Stimulated activated CD8-positive, alpha-beta memory T cell treated with anti-CD3 and anti-CD28 coated beads, Interleukin-12 subunit alpha, Interleukin-12 subunit beta, amount 100 ng/mL, for 24 hours (primary cell): ENCODE data around the gene LTB4R.
A peak's percentile ranks its signal among the peaks of the same experiment; 100 is the strongest.
"Not testable (repeated sequence)": the region's sequence is repeated elsewhere in the genome, so short reads cannot be mapped to it uniquely, and the experiment has no call there.

Source experiments
- DNase-seq: peaks from one replicate; pipeline ENCODE4 v3.0.0-alpha.2; 2020; ENCODE audit errors: extremely low read depth

Gene LTB4R

DNA sequence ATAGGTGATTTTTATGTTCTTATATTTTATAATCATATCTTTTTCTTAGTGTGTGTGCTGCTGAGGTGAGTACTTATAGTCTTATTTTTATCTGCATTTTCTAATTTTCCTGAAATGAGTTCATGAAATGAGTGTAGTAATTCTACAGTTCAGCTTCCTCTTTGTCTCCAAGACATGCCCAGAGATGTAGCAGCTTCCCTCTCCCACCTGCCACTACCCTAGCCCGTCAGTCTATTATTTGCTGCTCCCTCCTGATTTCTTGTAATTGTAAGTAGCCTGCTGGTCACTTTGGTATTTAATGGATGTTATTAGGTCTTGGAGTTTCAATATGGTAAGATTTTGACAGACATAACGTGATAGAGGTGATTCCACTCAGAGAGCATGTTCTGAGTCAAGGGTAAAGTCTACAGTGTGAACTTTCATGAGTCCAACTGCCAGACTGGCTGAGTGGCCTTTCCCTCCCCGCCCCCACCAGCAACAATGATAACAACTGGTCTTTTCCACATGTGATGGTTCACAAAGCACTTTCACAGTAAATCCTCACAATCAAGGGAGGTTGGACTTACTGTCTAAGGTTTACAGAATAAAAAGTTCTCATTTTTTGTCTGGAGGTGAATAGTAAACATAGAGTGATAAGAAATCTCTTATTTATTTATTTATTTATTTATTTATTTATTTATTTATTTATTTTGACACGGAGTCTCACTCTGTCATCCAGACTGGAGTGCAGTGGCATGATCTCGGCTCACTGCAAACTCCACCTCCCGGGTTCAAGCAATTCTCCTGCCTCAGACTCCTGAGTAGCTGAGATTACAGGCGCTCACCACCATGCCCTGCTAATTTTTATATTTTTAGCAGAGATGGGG is 32.7 kb downstream of the LTB4R start:
- DNase-seq: no peak

DNA sequence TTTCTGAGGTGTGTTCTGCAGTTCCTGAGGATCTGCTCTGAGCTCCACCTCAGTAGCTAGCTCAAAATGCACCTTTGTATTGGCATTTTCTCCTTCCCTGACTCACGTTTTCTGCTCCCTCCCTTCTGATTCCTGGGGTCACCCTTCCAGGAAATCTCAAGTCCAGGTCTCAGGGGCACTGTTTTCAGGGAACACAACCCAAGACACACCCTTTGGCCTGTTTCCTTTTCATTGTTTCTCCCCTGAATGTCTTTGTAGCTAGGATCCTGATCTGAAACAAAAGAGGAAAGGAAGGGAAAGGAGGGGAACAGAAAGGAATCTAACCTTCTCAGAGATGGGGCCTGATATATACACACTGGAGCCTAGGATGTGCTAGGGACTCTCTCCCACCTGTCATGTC is 35.8 kb downstream of the LTB4R start:
- DNase-seq: no peak

DNA sequence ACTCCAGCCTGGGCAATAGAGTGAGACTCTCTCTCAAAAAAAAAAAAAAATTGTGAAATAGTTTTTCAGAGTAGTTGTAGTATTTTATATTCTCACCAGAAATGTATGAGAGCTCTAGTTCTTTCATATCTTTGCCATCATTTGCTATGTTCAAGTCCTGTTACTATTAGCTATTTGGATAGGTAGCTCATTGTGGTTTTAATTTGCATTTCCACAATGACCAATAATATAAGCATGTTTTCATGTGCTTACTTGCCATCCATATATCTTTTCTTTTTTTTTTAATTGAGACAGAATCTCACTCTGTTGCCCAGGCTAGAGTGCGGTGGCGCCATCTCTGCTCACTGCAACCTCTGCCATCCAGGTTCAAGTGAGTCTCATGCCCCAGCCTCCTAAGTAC is 36.9 kb downstream of the LTB4R start:
- DNase-seq: no peak

DNA sequence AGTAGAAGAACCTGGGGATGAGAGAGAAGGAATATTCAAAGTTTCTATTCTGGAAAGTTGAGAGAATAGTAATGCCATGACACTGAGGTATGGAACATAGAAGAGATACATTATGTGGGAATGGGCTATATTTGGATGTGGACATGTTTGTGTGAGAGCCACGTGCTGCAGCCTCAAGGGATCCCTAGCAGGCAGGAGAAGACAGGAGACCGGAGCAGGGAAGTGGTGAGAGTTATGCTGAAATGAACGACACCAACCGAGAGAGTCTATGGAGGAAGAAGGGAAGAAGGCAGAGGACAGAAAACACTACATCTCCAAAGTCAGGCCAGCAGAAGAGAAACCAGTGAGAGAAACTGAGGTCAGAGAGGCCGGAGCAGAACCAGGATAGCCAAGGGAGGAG is 38.4 kb downstream of the LTB4R start:
- no peak for DNase-seq

DNA sequence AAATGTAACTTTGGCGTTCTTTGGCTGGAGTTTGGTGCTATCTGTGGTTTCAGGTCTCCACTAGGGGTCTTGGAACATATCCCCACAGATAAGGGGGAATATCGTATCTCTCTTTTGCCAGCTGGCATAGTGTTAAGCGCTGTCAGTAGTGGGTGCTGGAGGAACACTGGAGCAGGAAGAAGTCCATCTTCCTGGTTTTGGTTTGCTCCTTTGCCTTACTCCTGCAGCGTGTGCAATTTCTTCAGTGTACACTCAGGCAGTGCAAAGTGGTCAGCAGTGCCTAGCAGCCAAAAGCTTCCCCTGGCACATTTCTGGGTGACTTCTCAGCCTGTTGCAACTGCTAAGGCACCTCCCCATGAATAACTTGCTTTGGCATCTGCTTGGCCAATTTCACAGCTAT is 40.2 kb downstream of the LTB4R start:
- no peak for DNase-seq

DNA sequence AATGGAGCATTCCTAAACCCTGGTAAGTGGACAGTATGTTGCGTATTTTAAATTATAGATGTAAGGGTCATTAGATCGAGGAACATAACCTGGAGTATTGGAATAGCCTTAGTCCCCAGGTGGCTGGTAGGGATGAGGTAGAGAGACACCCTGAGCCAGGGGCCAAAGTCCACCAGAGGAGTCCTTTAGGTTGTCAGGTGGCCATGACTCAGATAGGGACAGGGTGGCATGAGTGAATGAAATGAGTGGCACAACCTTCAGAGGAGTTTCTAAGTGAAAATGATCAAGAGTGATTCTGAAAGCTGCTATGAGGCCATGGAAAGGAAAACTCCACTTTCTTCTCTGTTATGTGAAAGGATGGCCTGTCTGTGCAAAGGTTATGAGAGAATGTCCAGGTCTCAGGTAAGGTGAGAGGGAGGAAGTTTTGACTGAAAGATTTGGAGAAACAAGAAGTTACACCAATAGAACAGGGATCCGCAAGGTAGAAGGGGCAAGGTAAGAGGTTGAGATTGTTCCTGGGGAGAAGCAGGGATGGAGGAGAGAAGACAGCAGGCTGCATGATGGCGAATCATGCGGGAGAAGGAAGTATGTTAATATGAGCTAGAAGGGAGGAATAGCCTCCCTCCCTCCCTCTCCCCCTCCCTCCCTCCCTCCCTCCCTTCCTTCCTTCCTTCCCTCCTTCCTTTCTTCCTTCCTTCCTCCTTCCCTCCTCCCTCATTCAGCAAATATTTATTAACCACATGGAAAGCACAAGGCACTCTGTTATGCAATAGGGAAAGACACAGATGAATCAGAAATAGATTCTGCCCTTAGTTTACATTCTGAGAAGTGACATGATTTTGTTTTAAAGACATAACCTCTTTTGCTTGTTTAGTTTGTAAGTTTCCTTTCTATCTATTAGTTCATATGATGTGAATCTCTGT is 42.5 kb downstream of the LTB4R start:
- DNase-seq: no peak

DNA sequence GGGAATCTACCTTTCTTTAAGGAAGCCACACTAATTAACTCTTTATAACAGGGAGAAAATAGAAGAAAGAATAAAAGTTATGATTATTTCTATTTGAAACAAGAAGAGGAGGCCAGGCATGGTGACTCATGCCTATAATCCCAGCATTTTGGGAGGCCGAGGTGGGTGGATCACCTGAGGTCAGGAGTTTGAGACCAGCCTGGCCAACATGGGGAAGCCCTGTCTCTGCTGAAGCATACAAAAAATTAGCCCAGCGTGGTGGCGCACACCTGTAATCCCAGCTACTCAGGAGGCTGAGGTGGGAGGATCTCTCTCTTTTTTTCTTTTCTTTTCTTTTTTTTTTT is 43.2 kb downstream of the LTB4R start:
- not testable (repeated sequence) for DNase-seq

DNA sequence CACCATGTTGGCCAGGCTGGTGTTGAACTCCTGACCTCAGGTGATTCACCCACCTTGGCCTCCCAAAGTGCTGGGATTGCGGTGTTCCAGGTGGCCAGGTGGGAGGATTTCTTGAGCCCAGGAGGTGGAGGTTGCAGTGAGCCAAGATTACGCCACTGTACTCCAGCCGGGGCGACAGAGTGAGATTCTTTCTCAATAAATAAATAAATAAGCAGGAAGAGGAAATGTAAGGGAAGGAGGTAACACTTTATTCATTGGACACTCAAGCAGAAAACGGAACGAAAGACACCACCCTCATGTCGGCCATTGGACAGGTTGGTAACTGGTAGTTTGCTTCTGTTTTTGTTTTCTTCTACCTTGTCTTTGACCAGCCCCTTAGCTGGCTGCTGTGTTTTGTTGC is 43.7 kb downstream of the LTB4R start:
- DNase-seq: no peak

DNA sequence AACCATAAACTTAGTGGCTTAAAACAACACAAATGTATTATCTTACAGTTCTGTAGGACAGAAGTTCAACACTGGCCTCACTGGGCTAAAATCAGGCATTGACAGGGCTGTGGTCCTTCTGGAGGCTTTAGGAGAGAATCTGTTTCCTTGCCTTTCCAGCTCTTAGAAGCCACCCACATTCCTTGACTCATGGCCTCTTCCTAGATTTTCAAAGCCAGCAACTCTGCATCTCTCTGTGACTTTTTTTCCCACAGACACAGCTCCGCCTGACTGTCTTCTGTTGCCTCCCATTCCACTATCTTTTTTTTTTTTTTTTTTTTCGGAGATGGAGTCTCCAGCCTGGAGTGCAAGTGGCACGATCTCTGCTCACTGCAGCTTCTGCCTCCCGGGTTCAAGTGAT is 44.9 kb downstream of the LTB4R start:
- no peak for DNase-seq

DNA sequence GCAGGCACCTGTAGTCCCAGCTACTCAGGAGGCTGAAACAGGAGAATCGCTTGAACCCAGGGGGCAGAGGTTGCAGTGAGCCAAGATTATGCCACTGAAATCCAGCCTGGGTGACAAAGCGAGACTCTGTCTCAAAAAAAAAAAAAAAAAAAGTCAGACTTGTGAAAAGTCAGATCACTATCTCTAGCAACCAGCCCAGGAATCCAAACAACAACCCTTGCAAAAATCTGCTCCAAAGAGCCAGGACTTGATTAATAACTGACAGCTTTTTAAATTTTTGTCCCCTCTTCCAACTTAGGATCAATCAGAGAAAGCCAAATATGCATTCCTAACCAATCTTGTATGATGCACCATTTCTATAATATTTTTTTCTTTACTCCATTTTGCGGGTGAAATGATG is 49.0 kb downstream of the LTB4R start:
- no peak for DNase-seq

DNA sequence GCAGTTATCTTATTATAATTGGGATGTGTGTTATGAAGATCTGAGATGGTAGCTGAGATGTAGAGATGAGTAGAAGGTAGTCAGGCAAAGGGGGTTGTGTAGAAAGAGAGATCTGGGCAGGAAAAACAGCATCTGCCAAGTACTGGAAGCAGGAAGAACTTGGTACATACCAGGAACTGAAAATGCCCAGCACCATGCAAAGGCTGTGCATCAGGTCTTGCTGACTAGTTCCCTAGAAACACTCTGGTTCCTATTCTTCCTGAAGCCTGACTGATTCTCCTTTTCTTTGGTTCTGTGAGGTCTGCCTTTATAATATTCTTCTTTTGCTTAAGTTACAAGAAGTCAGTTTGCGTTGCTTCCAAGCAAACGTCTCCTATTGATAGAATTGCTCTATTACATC is 50.0 kb downstream of the LTB4R start:
- no peak for DNase-seq

DNA sequence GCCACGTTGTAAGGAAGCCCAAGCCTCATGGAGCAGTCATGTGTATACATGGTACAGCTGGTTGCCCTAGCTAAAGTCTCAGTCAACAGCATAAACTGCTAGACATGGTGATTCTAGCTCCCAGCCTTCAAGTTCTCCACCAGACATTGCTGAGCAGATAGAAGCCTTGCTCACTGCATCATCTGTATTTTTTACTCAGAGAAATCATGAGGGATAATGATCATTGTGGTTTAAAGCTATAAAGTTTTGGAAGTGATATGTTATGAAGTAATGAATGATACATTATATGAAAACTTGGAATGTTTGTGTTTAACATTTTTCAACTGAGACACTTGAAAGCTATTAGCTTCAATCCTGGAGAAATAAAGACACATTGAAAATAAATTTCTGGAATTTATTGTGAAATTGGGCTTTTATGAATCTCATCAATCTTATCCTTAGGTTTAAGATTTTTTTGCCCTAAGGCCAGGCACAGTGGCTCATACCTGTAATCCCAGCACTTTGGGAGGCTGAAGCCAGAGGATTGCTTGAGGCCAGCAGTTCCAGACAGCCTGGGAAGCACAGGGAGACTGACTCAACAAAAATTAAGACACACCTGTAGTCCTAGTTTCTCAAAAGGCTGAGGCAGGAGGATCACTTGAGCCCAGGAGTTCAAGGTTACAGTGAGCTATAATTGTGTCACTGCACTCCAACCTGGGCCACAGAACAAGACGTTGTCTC is 51.1 kb downstream of the LTB4R start:
- no peak for DNase-seq

DNA sequence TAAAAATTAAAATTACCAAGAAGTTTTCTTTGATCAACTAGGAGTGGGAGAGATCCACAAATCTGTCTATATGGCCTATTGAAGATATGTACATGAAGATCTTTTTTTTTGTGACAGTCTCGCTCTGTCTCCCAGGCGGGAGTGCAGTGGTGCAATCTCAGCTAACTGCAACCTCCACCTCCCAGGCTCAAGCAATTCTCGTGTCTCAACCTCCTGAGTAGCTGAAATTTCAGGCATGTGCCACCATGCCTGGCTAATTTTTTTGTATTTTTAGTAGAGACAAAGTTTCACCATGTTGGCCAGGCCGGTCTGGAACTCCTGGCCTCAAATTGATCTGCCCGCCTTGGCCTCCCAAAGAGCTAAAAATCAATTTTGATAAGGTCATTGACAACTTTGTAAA is 52.1 kb downstream of the LTB4R start:
- no peak for DNase-seq

DNA sequence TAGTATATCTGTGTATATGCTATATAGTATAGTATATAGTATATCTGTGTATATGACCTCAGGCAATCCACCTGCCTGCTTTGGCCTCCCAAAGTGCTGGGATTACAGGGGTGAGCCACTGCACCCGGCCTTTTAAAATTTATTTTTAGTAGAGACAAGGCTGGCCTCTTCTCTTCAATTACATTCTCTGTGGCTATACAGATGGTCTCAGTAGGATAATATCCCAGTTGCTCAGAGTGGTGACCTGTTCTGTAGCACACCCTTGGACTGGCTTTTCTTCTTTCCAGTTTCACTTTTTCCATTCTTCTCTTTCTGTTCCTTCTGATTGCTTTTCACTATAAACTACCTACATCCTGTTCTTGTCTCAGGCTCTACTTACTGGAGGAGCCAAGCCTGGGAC is 53.5 kb downstream of the LTB4R start:
- DNase-seq: no peak

DNA sequence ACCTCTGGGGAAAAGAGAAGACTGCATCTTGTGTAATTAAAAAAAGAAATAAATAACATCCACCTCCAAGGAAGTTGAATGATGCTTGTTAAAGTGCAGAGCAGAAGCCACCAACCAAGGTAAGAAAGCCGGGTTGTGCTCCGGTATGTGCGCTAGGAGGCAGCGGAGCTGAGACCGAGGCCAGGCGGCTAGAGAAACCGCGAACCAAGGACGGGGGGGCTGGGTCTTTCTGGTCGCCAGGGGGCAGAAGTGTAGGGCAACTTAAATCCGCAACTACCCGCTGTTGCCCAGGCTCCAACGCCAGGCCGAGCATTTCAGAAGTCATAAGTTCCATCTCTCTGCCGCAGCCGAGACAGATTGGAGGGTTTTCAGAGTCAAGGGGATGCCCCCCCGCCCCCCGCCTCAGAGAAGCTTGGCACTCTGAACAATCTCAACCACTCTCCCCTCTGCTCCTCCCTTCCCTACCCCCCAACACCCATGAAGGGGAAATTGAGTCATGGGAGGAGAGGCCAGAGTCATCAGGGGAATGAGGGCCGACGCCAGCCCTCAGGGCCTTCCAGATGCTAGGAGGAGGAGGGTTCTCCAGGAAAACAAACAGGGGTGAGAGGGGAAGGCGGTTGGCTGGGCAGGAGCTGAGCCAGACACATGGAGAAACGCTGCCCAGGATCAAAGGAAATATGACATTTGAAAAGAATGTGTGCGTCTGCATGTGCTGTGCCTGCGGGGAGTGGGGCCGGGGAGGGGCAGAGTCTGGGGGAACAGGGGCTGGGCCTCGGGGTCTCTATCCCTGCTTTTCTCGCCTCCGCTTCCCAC is 54.5 kb downstream of the LTB4R start:
- DNase-seq: peak; percentile 25

DNA sequence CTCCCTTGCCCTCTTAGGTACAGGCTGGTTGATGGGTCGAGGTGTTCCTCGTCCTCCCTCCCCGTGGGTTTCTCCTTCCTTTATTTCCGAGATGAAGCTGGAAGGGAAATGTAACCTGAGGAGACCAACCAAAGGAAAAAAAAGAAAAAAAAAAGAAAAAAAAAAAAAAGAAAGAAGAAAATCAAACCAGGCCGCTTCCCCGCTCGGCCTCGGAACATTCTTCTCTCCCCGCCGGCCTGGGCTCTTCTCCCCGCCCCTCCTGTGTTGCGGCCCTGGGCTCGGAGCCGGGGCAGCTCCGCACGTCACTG is 55.1 kb downstream of the LTB4R start:
- no peak for DNase-seq

DNA sequence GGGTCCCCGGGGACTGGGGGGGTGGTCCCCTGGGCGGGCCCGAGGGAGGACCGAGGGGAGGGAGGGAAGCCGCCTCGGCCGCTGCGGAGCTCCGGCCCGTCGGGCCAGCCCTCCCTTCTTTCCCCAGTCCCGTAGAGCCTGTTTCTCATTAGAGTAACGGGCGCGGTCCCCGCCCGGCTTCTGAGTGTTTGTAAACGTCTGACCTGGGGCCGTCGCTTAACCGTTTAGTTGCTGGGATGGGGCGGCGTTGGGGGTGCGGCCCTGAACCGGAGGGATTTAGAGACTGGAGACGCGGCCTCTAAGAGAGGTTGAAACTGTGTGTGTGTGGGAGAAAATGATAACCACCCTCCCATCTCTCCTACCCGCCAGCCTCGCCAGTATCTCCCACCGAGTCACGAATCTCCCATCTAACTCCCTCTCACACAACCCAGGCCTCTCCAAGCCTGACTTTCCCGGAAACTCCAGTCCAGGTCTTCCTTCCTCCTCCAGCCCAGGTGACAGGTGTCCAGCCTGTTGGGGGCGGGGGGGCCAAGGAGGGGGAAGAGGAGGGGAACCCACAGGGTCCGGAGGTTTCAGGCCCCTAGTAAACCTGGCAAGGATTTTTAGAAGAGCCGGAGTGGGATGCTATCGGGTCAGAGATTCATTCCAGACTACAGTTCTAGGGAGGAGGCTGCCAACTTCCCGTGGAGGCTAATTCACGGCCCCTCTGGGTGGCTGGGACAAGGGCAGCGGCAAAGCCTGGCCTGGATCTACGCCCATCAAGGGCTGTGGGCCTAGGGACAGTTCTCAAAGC is 55.6 kb downstream of the LTB4R start:
- DNase-seq: no peak
